HEK293 (cell line): ENCODE results near the gene TRIM2.

ENCODE experiments used
- CTCF ChIP-seq: fragments of 450-650 bp; formaldehyde crosslinking; IDR thresholded peaks from 2 replicates; pipeline ENCODE4 v1.5.1; 2016; ENCODE audit warnings: missing biosample characterization, missing genetic modification characterization
- GLI4 ChIP-seq: fragments of 450-650 bp; formaldehyde crosslinking; IDR thresholded peaks from 2 replicates; pipeline ENCODE4 v1.5.1; 2016; ENCODE audit warnings: missing biosample characterization, missing genetic modification characterization
- OSR2 ChIP-seq: fragments of 450-650 bp; formaldehyde crosslinking; IDR thresholded peaks from 2 replicates; pipeline ENCODE4 v1.5.1; 2016; ENCODE audit warnings: missing biosample characterization, missing genetic modification characterization
- PRDM10 ChIP-seq: fragments of 450-650 bp; formaldehyde crosslinking; IDR thresholded peaks from 2 replicates; pipeline ENCODE4 v1.5.1; 2016; ENCODE audit warnings: missing biosample characterization, missing genetic modification characterization
- ZBTB17 ChIP-seq: fragments of 450-650 bp; formaldehyde crosslinking; IDR thresholded peaks from 2 replicates; pipeline ENCODE4 v1.5.1; 2016; ENCODE audit warnings: missing biosample characterization, missing genetic modification characterization
- ZBTB21 ChIP-seq: fragments of 450-650 bp; formaldehyde crosslinking; IDR thresholded peaks from 2 replicates; pipeline ENCODE4 v1.5.1; 2017; ENCODE audit warnings: missing biosample characterization, missing genetic modification characterization
- ZBTB49 ChIP-seq: fragments of 450-650 bp; formaldehyde crosslinking; IDR thresholded peaks from 2 replicates; pipeline ENCODE4 v1.5.1; 2016; ENCODE audit warnings: missing biosample characterization, missing genetic modification characterization, low read depth
- ZBTB7A ChIP-seq: fragments of 450-650 bp; formaldehyde crosslinking; IDR thresholded peaks from 2 replicates; pipeline ENCODE4 v1.5.1; 2016; ENCODE audit warnings: low read depth, missing biosample characterization, missing genetic modification characterization
- ZFHX2 ChIP-seq: fragments of 450-650 bp; formaldehyde crosslinking; conservative IDR thresholded peaks from 2 replicates; pipeline ENCODE4 v1.5.1; 2016; ENCODE audit warnings: missing biosample characterization, missing genetic modification characterization
- ZFP41 ChIP-seq: fragments of 450-650 bp; formaldehyde crosslinking; IDR thresholded peaks from 2 replicates; pipeline ENCODE4 v1.5.1; 2016; ENCODE audit warnings: missing biosample characterization, missing genetic modification characterization, borderline replicate concordance
- ZNF121 ChIP-seq: fragments of 450-650 bp; formaldehyde crosslinking; IDR thresholded peaks from 2 replicates; pipeline ENCODE4 v1.5.1; 2016; ENCODE audit warnings: missing biosample characterization, missing genetic modification characterization
- ZNF133 ChIP-seq: fragments of 450-650 bp; formaldehyde crosslinking; IDR thresholded peaks from 2 replicates; pipeline ENCODE4 v1.5.1; 2016; ENCODE audit warnings: missing biosample characterization, missing genetic modification characterization
- ZNF416 ChIP-seq: fragments of 450-650 bp; formaldehyde crosslinking; IDR thresholded peaks from 2 replicates; pipeline ENCODE4 v1.5.1; 2016; ENCODE audit warnings: missing biosample characterization, missing genetic modification characterization

- TF ChIP-seq ZBTB17 (tag by site-specific recombination): no peak
- no peak for TF ChIP-seq CTCF
- no peak for TF ChIP-seq ZBTB21
- no peak for TF ChIP-seq ZNF121 (tag by site-specific recombination)
- no peak for TF ChIP-seq ZNF133 (tag by site-specific recombination)
- TF ChIP-seq ZFHX2 (tag by site-specific recombination): no peak
- no peak for TF ChIP-seq OSR2
- no peak for TF ChIP-seq ZNF416
- TF ChIP-seq ZFP41 (tag by site-specific recombination): no peak
- no peak for TF ChIP-seq ZBTB7A
- TF ChIP-seq PRDM10 (tag by site-specific recombination): no peak
- no peak for TF ChIP-seq ZBTB49 (tag by site-specific recombination)
- TF ChIP-seq GLI4 (tag by site-specific recombination): no peak
Observed at GRCh38 chr4:153283260-153283659, 79.0 kb downstream of the TRIM2 start.
